T-cell (primary cell): ENCODE data around the gene NRM. TPM values are rescaled to one million over a fixed set of nuclear protein-coding genes. Genes with fewer than 3 reads are reported as not detected.
"Not testable (repeated sequence)": the region's sequence is repeated elsewhere in the genome, so short reads cannot be mapped to it uniquely, and the experiment has no call there.

Experiments used
- ATAC-seq, 4 experiments: fragments of 200-7000 bp in 3 of 4; fragments of 150-1000 bp in 1 of 4; cut with Tn5 transposase; replicated peaks in 1 of 4; 1 replicate in 3 of 4; 2 replicates in 1 of 4; pipeline ENCODE4 v1.10.0; 2021; ENCODE audit warnings: moderate library complexity in 3 of 4, mild to moderate bottlenecking in 2 of 4, moderate number of reproducible peaks in 1 of 4
- CTCF ChIA-PET, 2 donors: fragments of 300-600 bp; sonication (Branson Sonifier 250); formaldehyde crosslinking; loops; one replicate each; lab custom pipeline; 2022; ENCODE audit warnings: antibody characterized with exemption in 2 of 2; lab: Charles Lee
- POLR2A ChIA-PET, 2 donors: fragments of 300-600 bp; sonication (Branson Sonifier 250); formaldehyde crosslinking; loops; one replicate each; lab custom pipeline; 2022; ENCODE audit warnings: antibody characterized with exemption in 2 of 2; lab: Charles Lee
- DNase-seq, 35 experiments: peaks; one replicate each; pipeline versions ENCODE4 v3.0.0 to v3.0.0-alpha.2; 2013 to 2023
- H3K27ac ChIP-seq: one replicate; pipeline ENCODE4 v1.5.1; 2013; ENCODE audit warnings: low read length
- H3K27me3 ChIP-seq, 2 experiments: replicated peaks in 1 of 2; 1 replicate in 1 of 2; 2 replicates in 1 of 2; pipeline versions ENCODE4 v1.6.1 to v1.7.0; 2013; ENCODE audit warnings: low read length in 1 of 2, mixed read lengths in 1 of 2; ENCODE audit not compliant: control insufficient read depth in 2 of 2, insufficient read depth in 2 of 2; ENCODE audit errors: extremely low read depth in 1 of 2
- H3K36me3 ChIP-seq, 2 donors: 1 replicate in 1 of 2; 2 replicates in 1 of 2; pipeline versions ENCODE4 v1.6.1 to v1.7.0; 2013; ENCODE audit warnings: low read length in 1 of 2; ENCODE audit not compliant: control insufficient read depth in 2 of 2, insufficient read depth in 1 of 2; ENCODE audit errors: extremely low read depth in 1 of 2
- H3K4me1 ChIP-seq, 2 experiments: 1 replicate in 1 of 2; 2 replicates in 1 of 2; pipeline versions ENCODE4 v1.6.1 to v1.7.0; 2013; ENCODE audit warnings: low read length in 2 of 2, mixed read lengths in 1 of 2; ENCODE audit not compliant: insufficient read depth in 2 of 2, control insufficient read depth in 1 of 2; ENCODE audit errors: extremely low read depth in 1 of 2
- H3K4me3 ChIP-seq, 2 donors: 1 replicate in 1 of 2; 2 replicates in 1 of 2; pipeline versions ENCODE4 v1.5.1 to v1.7.0; 2013; ENCODE audit warnings: mild to moderate bottlenecking in 2 of 2, low read length in 1 of 2, moderate library complexity in 1 of 2; ENCODE audit not compliant: control insufficient read depth in 1 of 2; ENCODE audit errors: extremely low read depth in 1 of 2
- H3K9me3 ChIP-seq: 2 replicates; pipeline ENCODE4 v1.7.0; 2013
- H3K27ac Mint-ChIP-seq, 2 donors: one replicate each; pipeline ENCODE4 v1.8.0; 2020 to 2021; ENCODE audit warnings: mild to moderate bottlenecking in 2 of 2, mixed read lengths in 2 of 2
- H3K27me3 Mint-ChIP-seq, 2 donors: one replicate each; pipeline ENCODE4 v1.8.0; 2021 to 2022; ENCODE audit warnings: mixed read lengths in 2 of 2
- H3K36me3 Mint-ChIP-seq: one replicate; pipeline ENCODE4 v1.8.0; 2021; ENCODE audit warnings: mixed read lengths
- H3K4me1 Mint-ChIP-seq, 3 donors: one replicate each; pipeline ENCODE4 v1.8.0; 2020 to 2022; ENCODE audit warnings: mixed read lengths in 3 of 3, mild to moderate bottlenecking in 1 of 3
- H3K4me3 Mint-ChIP-seq, 3 donors: one replicate each; pipeline ENCODE4 v1.8.0; 2020 to 2022; ENCODE audit warnings: mild to moderate bottlenecking in 3 of 3, mixed read lengths in 3 of 3, moderate library complexity in 3 of 3
- H3K9me3 Mint-ChIP-seq, 3 donors: one replicate each; pipeline ENCODE4 v1.8.0; 2020 to 2022; ENCODE audit warnings: mixed read lengths in 3 of 3
- WGBS: methylation state at CpG from one replicate; pipeline ENCODE4 v1.1.5; 2013; ENCODE audit warnings: missing lambda C conversion rate; ENCODE audit not compliant: insufficient coverage; 5-methylcytosine and 5-hydroxymethylcytosine counted together
- total RNA-seq, 35 experiments: library from RNA in 6 of 35; stranded (reverse) in 6 of 35; fragments of 120-200 nt in 1 of 35; gene quantifications; one replicate each; pipeline versions ENCODE4 v1.2.1 to v1.2.4 and lab custom pipeline; 2013 to 2026

Gene NRM
- total RNA-seq, 5 donors from 2014 or later (not counting 1 experiment from before 2014, with no cell fraction given), result 4.2 to 6.9 (median 5.5) TPM

- no peaks in the 10 kb centered on the region for H3K27me3 ChIP-seq
- peaks cover 30% of the 10 kb centered on the region for H3K36me3 Mint-ChIP-seq
- peak within 1 kb of the TSS; percentile 72 to 99 for H3K4me3 ChIP-seq
- DNase-seq (peak; percentile 62 to 95 (median 80)), ATAC-seq (peak; percentile 80 to 84 (median 81))
- H3K4me1 Mint-ChIP-seq, result peaks cover 39 to 48% (median 41%) of the 10 kb centered on the region in 3 donors
- peaks cover 14 to 44% of the 10 kb centered on the region in 2 donors for H3K36me3 ChIP-seq
- POLR2A ChIA-PET, result interaction anchor here (0.7 kb wide), 3 partner anchors 120 to 1078 kb away, joined by 4 to 9 read pairs (median 6); no protein-coding TSS in a partner anchor
- H3K27ac Mint-ChIP-seq, result peak within 1 kb of the TSS; percentile 79 to 84
- peak within 1 kb of the TSS; percentile 33 for H3K27ac ChIP-seq
- no peaks in the 10 kb centered on the region for H3K9me3 Mint-ChIP-seq
- H3K9me3 ChIP-seq, result no peaks in the 10 kb centered on the region
- H3K4me1 ChIP-seq, result peaks cover 4 to 17% of the 10 kb centered on the region in 2 experiments
- no peaks in the 10 kb centered on the region for H3K27me3 Mint-ChIP-seq
- under 1% methylated on average over 51 of the region's 57 CpGs for WGBS
- peak within 1 kb of the TSS; percentile 85 to 93 (median 91) for H3K4me3 Mint-ChIP-seq
- CTCF ChIA-PET, result interaction anchor here (0.7 to 2.0 kb wide), 15 partner anchors 9 to 318 kb away, joined by 3 to 9 read pairs (median 4); partner anchors contain the start of genes MDC1 (in 1 of the 2) and MRPS18B (in 1 of the 2)
Measured at GRCh38 chr6:30672445-30673253, 18.1 kb downstream of the NRM start, which contains the start of gene DHX16. Gene DHX16 (minus strand): TSS chr6:30673006. CDS start chr6:30672841, 165 bp downstream.

GRCh38 chr6:30670760-30671527 is 19.8 kb downstream of the NRM start:
- no peak overlapping the region for H3K27ac ChIP-seq
- ChIA-PET CTCF (interaction anchor here in 1 of 2 donors (2.0 kb wide), 1 partner anchor 51 kb away, joined by 9 read pairs; no protein-coding TSS in a partner anchor), POLR2A (interaction anchor here in 1 of 2 donors (1.1 kb wide), 1 partner anchor 30 kb away, joined by 4 read pairs; no protein-coding TSS in a partner anchor)
- H3K36me3 Mint-ChIP-seq, result peaks cover 26% of the 10 kb centered on the region
- peak overlapping the region; percentile 44 to 72 for H3K27ac Mint-ChIP-seq
- H3K4me1 Mint-ChIP-seq, result peaks cover 38 to 39% (median 39%) of the 10 kb centered on the region in 3 donors
- H3K36me3 ChIP-seq, result peaks cover 8 to 35% of the 10 kb centered on the region in 2 donors
- no peaks in the 10 kb centered on the region for H3K27me3 Mint-ChIP-seq
- WGBS, result 96% methylated on average over 20 of the region's 27 CpGs
- no peaks in the 10 kb centered on the region for H3K9me3 Mint-ChIP-seq
- no peaks in the 10 kb centered on the region for H3K9me3 ChIP-seq
- DNase-seq (no peak), ATAC-seq (no peak)
- H3K4me3 Mint-ChIP-seq, result peak overlapping the region; percentile 69 to 85 (median 74)
- peaks cover 4 to 17% of the 10 kb centered on the region in 2 experiments for H3K4me1 ChIP-seq
- no peaks in the 10 kb centered on the region for H3K27me3 ChIP-seq
- H3K4me3 ChIP-seq, result no peak overlapping the region

GRCh38 chr6:30666300-30666699 is 24.5 kb downstream of the NRM start:
- Mint-ChIP-seq H3K4me1 (peaks cover 19 to 29% (median 23%) of the 10 kb centered on the region in 3 donors), H3K36me3 (peaks cover 55% of the 10 kb centered on the region)
- H3K36me3 ChIP-seq, result peaks cover 13 to 72% of the 10 kb centered on the region in 2 donors
- H3K9me3 Mint-ChIP-seq, H3K27me3 Mint-ChIP-seq, H3K9me3 ChIP-seq, H3K4me1 ChIP-seq, H3K27me3 ChIP-seq, H3K27ac ChIP-seq, ATAC-seq, POLR2A ChIA-PET, H3K4me3 Mint-ChIP-seq, H3K27ac Mint-ChIP-seq, H3K4me3 ChIP-seq, CTCF ChIA-PET, DNase-seq: not testable (repeated sequence)
- 67% methylated on average over 1 of the region's 2 CpGs for WGBS

GRCh38 chr6:30664994-30665767 is 25.6 kb downstream of the NRM start:
- ChIA-PET CTCF (interaction anchor here (0.8 to 1.6 kb wide), 3 partner anchors 50 to 65 kb away, joined by 3 to 4 read pairs (median 3); no protein-coding TSS in a partner anchor), POLR2A (interaction anchor here (0.6 to 0.7 kb wide), 2 partner anchors 9 to 16 kb away, joined by 3 to 5 read pairs; no protein-coding TSS in a partner anchor)
- H3K4me3 ChIP-seq, result no peak overlapping the region
- no peaks in the 10 kb centered on the region for H3K27me3 Mint-ChIP-seq
- peaks cover 48% of the 10 kb centered on the region for H3K36me3 Mint-ChIP-seq
- peaks cover 8 to 18% (median 12%) of the 10 kb centered on the region in 3 donors for H3K4me1 Mint-ChIP-seq
- no peaks in the 10 kb centered on the region for H3K9me3 ChIP-seq
- ATAC-seq (no peak), DNase-seq (no peak)
- no peaks in the 10 kb centered on the region for H3K27me3 ChIP-seq
- H3K27ac ChIP-seq, result no peak overlapping the region
- no peak overlapping the region for H3K27ac Mint-ChIP-seq
- H3K4me1 ChIP-seq, result no peaks in the 10 kb centered on the region
- H3K4me3 Mint-ChIP-seq, result no peak overlapping the region
- 97% methylated on average over 24 of the region's 34 CpGs for whole genome bisulfite sequencing
- H3K36me3 ChIP-seq, result peaks cover 8 to 71% of the 10 kb centered on the region in 2 donors
- H3K9me3 Mint-ChIP-seq, result no peaks in the 10 kb centered on the region

GRCh38 chr6:30657922-30658321 is 32.9 kb downstream of the NRM start:
- ATAC-seq, POLR2A ChIA-PET, H3K4me1 ChIP-seq, H3K27me3 ChIP-seq, DNase-seq, H3K9me3 Mint-ChIP-seq, H3K27me3 Mint-ChIP-seq, H3K4me1 Mint-ChIP-seq, H3K4me3 ChIP-seq, H3K27ac ChIP-seq, H3K9me3 ChIP-seq, H3K4me3 Mint-ChIP-seq: not testable (repeated sequence)
- Mint-ChIP-seq H3K27ac (peak overlapping the region in 1 of 2 donors; percentile 31), H3K36me3 (peaks cover 60% of the 10 kb centered on the region)
- H3K36me3 ChIP-seq, result peaks cover 24 to 88% of the 10 kb centered on the region in 2 donors
- CTCF ChIA-PET, result interaction anchor here in 1 of 2 donors (0.8 kb wide), 1 partner anchor 35 kb away, joined by 3 read pairs; no protein-coding TSS in a partner anchor
- WGBS, result 96% methylated on average over 3 of the region's 5 CpGs
